Mucosa of descending colon (tissue), 3 donors: ENCODE measurements around the gene MFAP2. TPM values are rescaled to one million over a fixed set of nuclear protein-coding genes. Genes with fewer than 3 reads are reported as not detected.

Experiments used
- ATAC-seq: fragments of 200-7000 bp; cut with Tn5 transposase; one replicate; pipeline ENCODE4 v1.9.1; 2020; ENCODE audit warnings: mild to moderate bottlenecking, moderate library complexity
- DNase-seq, 3 donors: peaks; one replicate each; pipeline ENCODE4 v3.0.0-alpha.2; 2020
- H3K36me3 ChIP-seq: fragments of 200-600 bp; one replicate; pipeline ENCODE4 v1.8.0; 2021; ENCODE audit warnings: low read depth, mild to moderate bottlenecking
- H3K4me1 ChIP-seq: fragments of 200-600 bp; one replicate; pipeline ENCODE4 v1.8.0; 2021; ENCODE audit warnings: low read depth, mild to moderate bottlenecking
- H3K4me3 ChIP-seq: fragments of 200-600 bp; one replicate; pipeline ENCODE4 v1.8.0; 2021; ENCODE audit warnings: mild to moderate bottlenecking
- H3K9me3 ChIP-seq: fragments of 200-600 bp; one replicate; pipeline ENCODE4 v1.8.0; 2021; ENCODE audit warnings: mild to moderate bottlenecking
- intact Hi-C, 2 donors: fragments of 100-400 bp; cut with DNase I in 1 of 2; cut with micrococcal nuclease in 1 of 2; formaldehyde crosslinking; loops; one replicate each; pipeline versions ENCODE4 v1.11.0 to v1.11.1; 2022; cut with DNase I, micrococcal nuclease
- total RNA-seq, 3 donors: library from RNA; stranded (reverse); fragmentation: NEBNext Ultra II Directional in 2 of 3; extraction: Animal tissue kit (Norgen Biotek cat#: 25700) in 2 of 3; gene quantifications; one replicate each; pipeline versions ENCODE4 v1.2.1 to v1.2.4, GENCODE V29; 2021 to 2023
- TF ChIP-seq, protein P1 (sequence below): fragments of 200-600 bp; IDR thresholded peaks from one replicate; pipeline ENCODE4 v1.8.0; 2022; ENCODE audit warnings: antibody characterized with exemption, mild to moderate bottlenecking
- donor health status: DM: no; HTN: no; CAD: no; lungs with moderate emphysema.
- donor health status: DM: no; HTN: no; CAD: no.
- donor health status: DM: no; HTN: yes; CAD: no.

The MFAP2 gene
- total RNA-seq, 3 donors from 2014 or later = 2.4 to 6.3 (median 5.4) TPM

DNA sequence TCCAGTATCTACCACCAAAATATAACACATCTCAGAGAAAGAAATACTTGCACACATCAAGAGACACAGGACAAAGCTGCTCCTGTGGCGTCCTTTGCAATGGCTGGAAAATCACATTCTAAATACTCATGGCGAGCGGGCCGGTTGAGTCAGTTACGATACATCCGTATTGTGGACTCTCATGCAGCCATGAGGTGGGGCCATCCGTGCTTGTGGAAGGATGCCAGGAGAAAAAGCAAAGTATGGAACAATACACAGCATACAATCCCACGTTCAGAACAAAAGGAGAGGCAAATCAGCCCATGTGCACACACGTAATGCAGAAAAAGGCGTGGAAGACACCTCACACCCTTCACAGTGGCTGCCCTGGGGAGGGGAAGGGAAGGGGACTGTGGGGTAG is 18.2 kb upstream of the MFAP2 start:
- H3K9me3 ChIP-seq = no peaks in the 10 kb centered on the region
- ATAC-seq (no peak), DNase-seq (no peak)
- intact Hi-C loops = no loop called here
- TF ChIP-seq, protein P1, sequence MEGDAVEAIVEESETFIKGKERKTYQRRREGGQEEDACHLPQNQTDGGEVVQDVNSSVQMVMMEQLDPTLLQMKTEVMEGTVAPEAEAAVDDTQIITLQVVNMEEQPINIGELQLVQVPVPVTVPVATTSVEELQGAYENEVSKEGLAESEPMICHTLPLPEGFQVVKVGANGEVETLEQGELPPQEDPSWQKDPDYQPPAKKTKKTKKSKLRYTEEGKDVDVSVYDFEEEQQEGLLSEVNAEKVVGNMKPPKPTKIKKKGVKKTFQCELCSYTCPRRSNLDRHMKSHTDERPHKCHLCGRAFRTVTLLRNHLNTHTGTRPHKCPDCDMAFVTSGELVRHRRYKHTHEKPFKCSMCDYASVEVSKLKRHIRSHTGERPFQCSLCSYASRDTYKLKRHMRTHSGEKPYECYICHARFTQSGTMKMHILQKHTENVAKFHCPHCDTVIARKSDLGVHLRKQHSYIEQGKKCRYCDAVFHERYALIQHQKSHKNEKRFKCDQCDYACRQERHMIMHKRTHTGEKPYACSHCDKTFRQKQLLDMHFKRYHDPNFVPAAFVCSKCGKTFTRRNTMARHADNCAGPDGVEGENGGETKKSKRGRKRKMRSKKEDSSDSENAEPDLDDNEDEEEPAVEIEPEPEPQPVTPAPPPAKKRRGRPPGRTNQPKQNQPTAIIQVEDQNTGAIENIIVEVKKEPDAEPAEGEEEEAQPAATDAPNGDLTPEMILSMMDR = no peak
- no peaks in the 10 kb centered on the region for H3K36me3 ChIP-seq
- no peak overlapping the region for H3K4me3 ChIP-seq
- H3K4me1 ChIP-seq = no peaks in the 10 kb centered on the region

DNA sequence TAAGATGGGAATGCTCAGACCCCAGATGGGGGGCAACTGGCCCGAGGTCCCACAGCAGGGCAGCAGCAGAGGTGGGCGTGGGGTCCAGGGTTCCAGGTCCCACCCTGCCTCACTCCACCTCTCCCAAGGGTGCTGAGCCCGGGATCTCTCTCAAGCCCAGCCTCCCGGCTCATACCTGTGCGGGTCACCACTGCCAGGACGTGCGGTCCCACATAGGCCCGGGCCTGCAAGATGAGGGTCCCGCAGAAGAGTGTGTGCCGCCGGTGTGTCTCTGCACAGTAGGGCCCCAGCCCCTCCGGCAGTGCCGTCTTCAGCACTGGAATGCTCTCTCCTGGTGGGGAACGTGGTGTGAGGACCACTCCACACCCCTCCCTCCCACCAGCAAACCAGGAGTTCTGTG is 16.4 kb upstream of the MFAP2 start:
- no peaks in the 10 kb centered on the region for H3K4me1 ChIP-seq
- ATAC-seq (no peak), DNase-seq (no peak)
- no peaks in the 10 kb centered on the region for H3K9me3 ChIP-seq
- intact Hi-C loops = no loop called here
- no peak overlapping the region for H3K4me3 ChIP-seq
- H3K36me3 ChIP-seq = no peaks in the 10 kb centered on the region
- TF ChIP-seq, protein P1 = no peak

DNA sequence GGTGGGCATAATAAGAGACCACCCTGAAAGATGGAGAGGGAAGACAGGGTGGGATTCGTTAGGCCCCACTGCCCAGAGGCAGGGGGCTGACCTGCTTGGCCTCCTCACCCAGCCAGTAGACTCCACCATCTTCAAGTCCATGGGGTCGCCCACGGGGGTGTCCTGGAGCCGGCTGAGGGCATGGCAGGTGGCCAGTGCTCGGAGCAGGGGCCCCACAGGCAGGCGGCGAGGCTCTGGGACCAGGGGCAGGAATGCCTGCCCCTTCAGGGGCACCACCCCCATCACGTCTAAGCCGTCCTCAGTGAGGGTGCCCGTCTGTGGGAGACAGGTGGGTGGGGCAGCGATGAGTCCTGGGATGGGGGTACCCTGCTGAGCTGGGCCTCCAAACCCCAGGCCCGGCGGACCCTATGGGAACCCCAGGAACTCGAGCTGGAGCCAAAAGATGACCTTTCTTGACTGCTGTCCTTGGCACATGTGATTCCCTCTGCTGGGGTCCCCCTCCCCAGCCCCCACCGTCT is 13.2 kb upstream of the MFAP2 start:
- no peak overlapping the region for H3K4me3 ChIP-seq
- H3K4me1 ChIP-seq = no peaks in the 10 kb centered on the region
- H3K36me3 ChIP-seq = no peaks in the 10 kb centered on the region
- H3K9me3 ChIP-seq = no peaks in the 10 kb centered on the region
- no peak for DNase-seq
- TF ChIP-seq, protein P1 = no peak
- no peak for ATAC-seq
- intact Hi-C loops = no loop called here

DNA sequence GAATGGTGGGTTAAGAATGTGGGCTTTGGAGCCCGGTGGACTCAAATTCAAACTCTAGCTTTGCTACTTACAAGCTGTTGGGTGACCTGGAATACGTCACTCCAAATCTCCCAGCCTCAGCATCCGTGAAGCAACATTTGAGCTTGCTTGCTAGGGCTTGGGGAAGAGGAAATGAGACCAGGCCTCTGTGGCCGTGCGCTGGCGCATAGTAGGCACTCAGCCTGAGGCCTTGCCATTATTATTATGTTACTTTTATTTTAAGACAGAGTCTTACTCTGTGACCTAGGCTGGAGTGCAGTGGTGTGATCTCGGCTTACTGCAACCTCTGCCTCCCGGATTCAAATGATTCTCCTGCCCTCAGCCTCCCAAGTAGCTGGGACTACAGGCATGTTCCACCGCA is 12.3 kb upstream of the MFAP2 start:
- DNase-seq (no peak), ATAC-seq (no peak)
- H3K4me1 ChIP-seq = no peaks in the 10 kb centered on the region
- H3K9me3 ChIP-seq = no peaks in the 10 kb centered on the region
- TF ChIP-seq, protein P1 = no peak
- no peaks in the 10 kb centered on the region for H3K36me3 ChIP-seq
- intact Hi-C loops = no loop called here
- H3K4me3 ChIP-seq = no peak overlapping the region

DNA sequence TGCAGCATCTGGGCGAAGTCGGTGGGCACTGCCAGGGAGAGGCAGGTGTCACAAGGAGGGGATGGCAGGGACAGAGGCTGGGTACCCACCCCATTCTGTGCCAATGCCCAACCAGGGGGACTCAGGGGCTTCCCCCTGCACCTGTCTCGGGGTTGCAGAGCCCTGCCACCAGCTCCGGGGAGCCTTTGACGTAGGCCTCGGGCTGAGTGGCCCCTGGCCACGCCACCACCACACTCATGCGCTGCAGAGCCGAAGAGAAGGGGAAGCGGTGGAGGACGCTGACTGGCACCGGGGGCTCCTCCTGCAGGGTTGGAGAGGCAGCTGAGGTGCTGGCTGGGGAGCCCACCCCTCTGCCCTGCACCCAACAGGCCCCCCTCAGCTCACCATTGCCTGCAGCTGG is 11.7 kb upstream of the MFAP2 start:
- intact Hi-C loops = no loop called here
- H3K4me3 ChIP-seq = no peak overlapping the region
- no peak for ATAC-seq
- DNase-seq = no peak
- TF ChIP-seq, protein P1 = no peak
- H3K36me3 ChIP-seq = no peaks in the 10 kb centered on the region
- no peaks in the 10 kb centered on the region for H3K4me1 ChIP-seq
- H3K9me3 ChIP-seq = no peaks in the 10 kb centered on the region

DNA sequence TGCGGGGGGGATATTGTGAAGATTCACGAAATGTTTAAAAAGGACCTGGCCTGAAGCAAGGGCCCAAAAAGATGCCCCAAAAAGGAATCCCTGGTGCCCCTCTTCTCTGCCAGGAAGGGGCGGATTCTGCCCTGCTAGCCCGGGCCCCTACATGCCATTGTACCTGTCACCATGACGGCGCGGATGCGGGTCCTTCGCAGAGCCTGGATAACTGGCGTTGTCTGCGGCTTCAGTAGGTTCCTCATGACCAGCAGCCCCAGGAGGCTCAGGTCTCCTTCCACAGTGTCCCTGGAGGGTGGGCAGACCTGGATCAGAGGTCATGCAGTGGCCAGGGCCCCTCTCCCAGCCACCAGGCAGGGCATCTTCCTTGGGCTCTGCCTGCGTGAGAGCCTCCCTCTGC is 11.2 kb upstream of the MFAP2 start:
- intact Hi-C loops = no loop called here
- Histone ChIP-seq H3K4me3 (no peak overlapping the region), H3K4me1 (no peaks in the 10 kb centered on the region), H3K36me3 (no peaks in the 10 kb centered on the region), H3K9me3 (no peaks in the 10 kb centered on the region)
- DNase-seq = no peak
- no peak for ATAC-seq
- TF ChIP-seq, protein P1 = no peak
